C4-2B (cell line): ENCODE measurements around the gene CAMK4.

Experiments used
- CTCF ChIP-seq: fragments of 450-650 bp; conservative IDR thresholded peaks from 2 replicates; pipeline ENCODE4 v1.5.1; 2017; ENCODE audit warnings: mild to moderate bottlenecking
- ZFX ChIP-seq: fragments of 450-650 bp; IDR thresholded peaks from 2 replicates; pipeline ENCODE4 v1.6.1; 2017

- TF ChIP-seq ZFX, result no peak
- TF ChIP-seq CTCF, result no peak
Measured at GRCh38 chr5:111511831-111512374, 287.7 kb downstream of the CAMK4 start.
